ENCODE results near the gene KLLN.

KLLN gene

DNA sequence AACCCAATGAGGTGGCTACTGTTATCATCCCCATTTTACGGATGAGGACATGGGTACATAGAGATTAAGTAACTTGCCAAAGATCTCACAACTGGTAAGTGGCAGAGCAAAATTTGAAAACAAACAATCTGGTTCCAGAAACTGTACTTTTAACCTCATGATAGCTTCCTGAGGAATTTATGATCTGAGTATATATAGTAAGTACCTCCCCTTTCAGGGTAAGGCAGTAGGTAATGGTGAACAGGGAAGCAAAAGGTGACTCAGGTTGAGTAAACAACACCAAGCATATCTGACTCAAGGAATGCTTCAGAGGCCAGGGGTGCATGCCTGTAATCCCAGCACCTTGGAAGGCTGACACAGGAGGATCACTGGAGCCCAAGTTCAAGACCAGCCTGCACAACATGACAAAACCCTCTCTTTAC, 21.1 kb downstream of the KLLN start:
- no peak for TF ChIP-seq CREB1 (IDR thresholded peaks at IDR 0.05; ENCODE audit: low read depth)
- TF ChIP-seq, protein P1, sequence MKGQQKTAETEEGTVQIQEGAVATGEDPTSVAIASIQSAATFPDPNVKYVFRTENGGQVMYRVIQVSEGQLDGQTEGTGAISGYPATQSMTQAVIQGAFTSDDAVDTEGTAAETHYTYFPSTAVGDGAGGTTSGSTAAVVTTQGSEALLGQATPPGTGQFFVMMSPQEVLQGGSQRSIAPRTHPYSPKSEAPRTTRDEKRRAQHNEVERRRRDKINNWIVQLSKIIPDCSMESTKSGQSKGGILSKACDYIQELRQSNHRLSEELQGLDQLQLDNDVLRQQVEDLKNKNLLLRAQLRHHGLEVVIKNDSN (IDR thresholded peaks at IDR 0.05): no peak

DNA sequence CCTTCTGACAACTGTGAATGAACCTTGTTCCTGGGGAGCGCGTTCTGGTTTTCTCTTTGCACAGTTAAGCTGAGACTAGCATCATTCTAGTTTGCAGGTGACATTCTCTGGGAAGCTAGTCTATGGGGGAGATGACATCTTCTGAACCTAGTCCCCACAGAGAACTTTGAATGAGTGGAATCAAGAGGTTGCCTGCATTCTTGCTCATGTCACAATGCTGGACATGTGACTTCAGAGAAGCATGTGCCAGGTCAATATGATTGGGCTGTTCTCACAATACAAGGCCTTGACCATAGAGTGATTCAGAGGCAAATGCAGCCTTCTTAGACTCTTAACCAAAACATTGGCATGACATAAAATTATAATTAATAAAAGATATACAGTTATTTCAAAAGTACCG, 22.1 kb downstream of the KLLN start:
- TF ChIP-seq, protein P1 (IDR thresholded peaks at IDR 0.05): no peak
- TF ChIP-seq, protein P2, sequence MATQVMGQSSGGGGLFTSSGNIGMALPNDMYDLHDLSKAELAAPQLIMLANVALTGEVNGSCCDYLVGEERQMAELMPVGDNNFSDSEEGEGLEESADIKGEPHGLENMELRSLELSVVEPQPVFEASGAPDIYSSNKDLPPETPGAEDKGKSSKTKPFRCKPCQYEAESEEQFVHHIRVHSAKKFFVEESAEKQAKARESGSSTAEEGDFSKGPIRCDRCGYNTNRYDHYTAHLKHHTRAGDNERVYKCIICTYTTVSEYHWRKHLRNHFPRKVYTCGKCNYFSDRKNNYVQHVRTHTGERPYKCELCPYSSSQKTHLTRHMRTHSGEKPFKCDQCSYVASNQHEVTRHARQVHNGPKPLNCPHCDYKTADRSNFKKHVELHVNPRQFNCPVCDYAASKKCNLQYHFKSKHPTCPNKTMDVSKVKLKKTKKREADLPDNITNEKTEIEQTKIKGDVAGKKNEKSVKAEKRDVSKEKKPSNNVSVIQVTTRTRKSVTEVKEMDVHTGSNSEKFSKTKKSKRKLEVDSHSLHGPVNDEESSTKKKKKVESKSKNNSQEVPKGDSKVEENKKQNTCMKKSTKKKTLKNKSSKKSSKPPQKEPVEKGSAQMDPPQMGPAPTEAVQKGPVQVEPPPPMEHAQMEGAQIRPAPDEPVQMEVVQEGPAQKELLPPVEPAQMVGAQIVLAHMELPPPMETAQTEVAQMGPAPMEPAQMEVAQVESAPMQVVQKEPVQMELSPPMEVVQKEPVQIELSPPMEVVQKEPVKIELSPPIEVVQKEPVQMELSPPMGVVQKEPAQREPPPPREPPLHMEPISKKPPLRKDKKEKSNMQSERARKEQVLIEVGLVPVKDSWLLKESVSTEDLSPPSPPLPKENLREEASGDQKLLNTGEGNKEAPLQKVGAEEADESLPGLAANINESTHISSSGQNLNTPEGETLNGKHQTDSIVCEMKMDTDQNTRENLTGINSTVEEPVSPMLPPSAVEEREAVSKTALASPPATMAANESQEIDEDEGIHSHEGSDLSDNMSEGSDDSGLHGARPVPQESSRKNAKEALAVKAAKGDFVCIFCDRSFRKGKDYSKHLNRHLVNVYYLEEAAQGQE (IDR thresholded peaks at IDR 0.05; ENCODE audit: low read depth): no peak
- TF ChIP-seq FOXM1 (IDR thresholded peaks at IDR 0.05; ENCODE audit: borderline replicate concordance, low read depth): no peak
- TF ChIP-seq TEAD4 (IDR thresholded peaks at IDR 0.05): no peak
- TF ChIP-seq, protein P3, sequence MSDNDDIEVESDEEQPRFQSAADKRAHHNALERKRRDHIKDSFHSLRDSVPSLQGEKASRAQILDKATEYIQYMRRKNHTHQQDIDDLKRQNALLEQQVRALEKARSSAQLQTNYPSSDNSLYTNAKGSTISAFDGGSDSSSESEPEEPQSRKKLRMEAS (IDR thresholded peaks at IDR 0.05): no peak
- no peak for TF ChIP-seq YY1 (IDR thresholded peaks at IDR 0.05; ENCODE audit: low read depth)
- no peak for TF ChIP-seq EGR1 (IDR thresholded peaks at IDR 0.05)
- TF ChIP-seq NFIC (IDR thresholded peaks at IDR 0.05): no peak
- no peak for TF ChIP-seq CREB1 (IDR thresholded peaks at IDR 0.05; ENCODE audit: low read depth)
- TF ChIP-seq CEBPB (IDR thresholded peaks at IDR 0.05): no peak
- TF ChIP-seq TAF1 (IDR thresholded peaks at IDR 0.05; ENCODE audit: low read depth): no peak
- no peak for TF ChIP-seq RAD21 (IDR thresholded peaks at IDR 0.05; ENCODE audit: low read depth)
- TF ChIP-seq ZBTB7A (IDR thresholded peaks at IDR 0.05; ENCODE audit: low read depth): no peak
- no peak for TF ChIP-seq EP300 (IDR thresholded peaks at IDR 0.05; ENCODE audit: borderline replicate concordance)
- TF ChIP-seq TCF12 (IDR thresholded peaks at IDR 0.05; ENCODE audit: low read depth): no peak

DNA sequence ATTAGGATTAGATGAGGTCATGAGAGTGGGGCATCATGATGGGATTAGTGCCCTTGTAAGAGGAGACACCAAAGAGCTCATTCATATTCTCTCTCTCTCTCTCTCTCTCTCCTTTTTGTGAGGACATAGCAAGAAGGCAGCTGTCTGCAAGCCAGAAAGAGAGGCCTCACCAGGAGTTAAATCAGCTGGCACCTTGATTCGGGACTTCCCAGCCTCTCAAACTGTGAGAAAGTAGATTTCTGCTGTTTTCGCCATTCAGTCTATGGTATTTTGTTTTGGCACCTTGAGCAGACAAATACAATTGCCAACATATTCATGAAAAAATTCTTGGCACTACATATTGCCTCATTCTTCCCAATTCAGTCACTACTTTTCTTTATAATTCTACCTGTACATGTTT, 24.7 kb downstream of the KLLN start:
- TF ChIP-seq, protein P3 (IDR thresholded peaks at IDR 0.05): no peak
- TF ChIP-seq TAF1 (IDR thresholded peaks at IDR 0.05; ENCODE audit: low read depth) (no peak), TEAD4 (IDR thresholded peaks at IDR 0.05) (no peak), EGR1 (IDR thresholded peaks at IDR 0.05) (no peak), NFIC (IDR thresholded peaks at IDR 0.05) (no peak), CEBPB (IDR thresholded peaks at IDR 0.05) (no peak), YY1 (IDR thresholded peaks at IDR 0.05; ENCODE audit: low read depth) (no peak), CREB1 (IDR thresholded peaks at IDR 0.05; ENCODE audit: low read depth) (no peak), ZBTB7A (IDR thresholded peaks at IDR 0.05; ENCODE audit: low read depth) (no peak), RAD21 (IDR thresholded peaks at IDR 0.05; ENCODE audit: low read depth) (no peak), FOXM1 (IDR thresholded peaks at IDR 0.05; ENCODE audit: borderline replicate concordance, low read depth) (no peak), EP300 (IDR thresholded peaks at IDR 0.05; ENCODE audit: borderline replicate concordance) (no peak), TCF12 (IDR thresholded peaks at IDR 0.05; ENCODE audit: low read depth) (no peak)
- TF ChIP-seq, protein P1 (IDR thresholded peaks at IDR 0.05): no peak
- TF ChIP-seq, protein P2 (IDR thresholded peaks at IDR 0.05; ENCODE audit: low read depth): no peak

DNA sequence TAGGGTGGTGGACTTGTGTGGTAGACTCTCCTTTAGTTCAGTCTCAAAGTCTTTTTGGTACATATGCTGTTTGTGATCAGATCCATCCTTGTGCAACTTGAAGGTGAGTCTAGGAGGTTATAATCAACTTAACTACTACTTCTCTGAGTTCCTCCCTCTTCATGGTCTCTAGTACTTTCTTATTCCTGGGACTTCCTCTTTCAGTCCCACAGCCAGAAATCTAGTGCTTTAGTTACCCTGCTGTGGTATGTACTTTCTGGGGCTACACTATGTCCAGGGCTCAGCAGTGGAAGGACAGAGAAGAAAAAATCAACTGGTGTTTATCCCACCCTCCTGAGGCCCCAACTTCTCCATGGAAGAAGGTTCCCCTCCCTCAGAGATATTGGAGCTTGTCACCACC, 25.9 kb downstream of the KLLN start:
- TF ChIP-seq ZBTB7A (IDR thresholded peaks at IDR 0.05; ENCODE audit: low read depth) (no peak), TAF1 (IDR thresholded peaks at IDR 0.05; ENCODE audit: low read depth) (no peak), CEBPB (IDR thresholded peaks at IDR 0.05) (no peak), RAD21 (IDR thresholded peaks at IDR 0.05; ENCODE audit: low read depth) (no peak), TCF12 (IDR thresholded peaks at IDR 0.05; ENCODE audit: low read depth) (no peak), EP300 (IDR thresholded peaks at IDR 0.05; ENCODE audit: borderline replicate concordance) (no peak), TEAD4 (IDR thresholded peaks at IDR 0.05) (no peak), EGR1 (IDR thresholded peaks at IDR 0.05) (no peak)
- TF ChIP-seq, protein P3 (IDR thresholded peaks at IDR 0.05): no peak
- TF ChIP-seq, protein P2 (IDR thresholded peaks at IDR 0.05; ENCODE audit: low read depth): no peak
- TF ChIP-seq, protein P1 (IDR thresholded peaks at IDR 0.05): no peak
